Measurements from ENCODE around the gene SEMA4B.
"Not testable (repeated sequence)": the region's sequence is repeated elsewhere in the genome, so short reads cannot be mapped to it uniquely, and the experiment has no call there.

Gene SEMA4B

DNA sequence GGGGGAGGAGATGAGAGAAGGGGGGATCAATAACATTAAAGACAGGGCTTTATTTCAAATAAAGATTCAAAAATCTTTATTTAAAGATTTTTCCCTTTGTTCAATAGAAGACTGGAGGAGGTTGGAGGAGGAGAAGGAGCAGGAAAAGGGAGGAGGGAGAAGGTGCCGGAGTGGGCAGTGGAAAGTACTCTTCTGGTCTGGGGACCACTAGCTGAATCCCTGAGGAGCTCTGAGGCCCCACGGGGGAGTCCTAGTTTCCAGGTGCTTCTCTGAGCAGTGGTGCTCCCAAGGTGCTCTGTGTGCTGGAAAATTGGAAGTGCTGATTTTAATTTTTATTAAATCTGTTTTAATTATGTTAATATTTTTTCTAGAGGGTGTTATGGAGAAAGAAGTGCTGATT is 19.4 kb upstream of the SEMA4B start:
- DNase-seq = no peak

DNA sequence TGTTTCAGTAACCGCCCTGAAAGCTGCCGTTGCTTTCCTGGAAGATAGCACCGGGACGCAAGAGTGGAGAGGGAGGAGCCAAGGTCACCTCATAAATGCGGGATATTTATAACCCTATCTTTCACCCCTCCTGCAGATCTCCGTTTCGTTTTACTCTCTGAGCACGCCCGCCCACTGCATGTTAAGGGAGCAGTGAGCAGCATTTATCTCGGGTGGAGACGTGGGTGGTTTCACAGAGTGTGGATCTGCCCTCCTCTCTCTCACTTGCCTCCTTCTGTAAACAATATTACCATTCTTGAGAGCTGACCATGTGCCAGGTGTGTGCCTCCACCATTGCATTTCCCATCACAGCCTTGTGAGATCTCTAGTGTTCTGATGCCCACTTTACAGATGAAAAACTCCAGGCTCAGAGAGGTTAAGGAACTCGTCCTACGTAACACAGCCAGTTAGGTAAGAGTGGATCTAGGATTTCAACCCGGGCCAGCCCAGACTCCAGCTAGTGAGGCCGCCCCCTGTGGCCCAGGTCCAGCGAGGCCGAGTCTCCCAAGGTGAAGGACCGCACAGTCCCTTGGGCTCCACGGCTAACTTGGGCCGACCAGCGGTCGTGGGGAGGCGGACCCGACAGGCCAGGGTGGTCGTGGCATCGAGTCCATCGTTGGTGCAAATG is 16.9 kb upstream of the SEMA4B start:
- peak; percentile 93 for DNase-seq

DNA sequence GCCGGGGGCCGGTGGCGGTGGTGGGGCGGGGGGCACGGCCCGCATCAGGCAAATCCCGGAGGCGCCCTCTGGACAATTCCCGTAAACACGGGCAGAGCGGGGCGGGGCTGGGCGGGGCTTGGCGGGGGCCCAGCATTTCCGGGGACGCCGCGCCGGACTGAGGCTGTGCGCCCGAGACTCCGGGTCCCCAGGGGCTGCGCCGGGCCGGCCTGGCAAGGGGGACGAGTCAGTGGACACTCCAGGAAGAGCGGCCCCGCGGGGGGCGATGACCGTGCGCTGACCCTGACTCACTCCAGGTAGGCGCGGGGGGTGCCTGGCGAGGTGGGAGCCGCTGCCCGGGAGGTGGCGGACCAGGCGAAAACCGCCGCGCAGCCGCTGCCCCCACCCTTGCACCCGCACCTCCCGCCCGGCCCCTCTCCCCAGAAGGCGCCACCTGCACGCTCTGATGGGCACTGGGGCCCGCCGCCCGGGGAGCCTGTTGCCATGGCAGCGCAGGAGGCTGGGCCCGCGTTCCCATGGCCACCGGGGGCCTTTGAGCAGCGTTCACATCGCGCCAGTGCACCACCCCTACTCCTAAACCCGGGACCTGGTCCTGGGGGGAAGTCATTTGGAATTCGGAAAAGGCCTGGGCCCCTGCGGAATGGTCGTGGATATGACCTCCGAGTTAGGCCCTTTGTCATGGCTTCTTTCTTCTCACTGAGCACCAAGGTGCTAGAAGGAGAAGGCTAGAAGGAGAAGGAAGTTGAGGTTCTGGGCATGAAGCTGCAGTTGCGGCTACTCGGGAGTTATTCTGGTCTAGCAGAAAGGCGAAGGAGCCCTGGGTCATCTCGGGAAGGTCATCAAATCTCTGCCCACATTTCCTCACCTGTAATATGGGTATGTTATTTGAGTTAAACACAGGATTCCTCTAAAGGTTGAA is 16.1 kb upstream of the SEMA4B start:
- DNase-seq = peak; percentile 64

DNA sequence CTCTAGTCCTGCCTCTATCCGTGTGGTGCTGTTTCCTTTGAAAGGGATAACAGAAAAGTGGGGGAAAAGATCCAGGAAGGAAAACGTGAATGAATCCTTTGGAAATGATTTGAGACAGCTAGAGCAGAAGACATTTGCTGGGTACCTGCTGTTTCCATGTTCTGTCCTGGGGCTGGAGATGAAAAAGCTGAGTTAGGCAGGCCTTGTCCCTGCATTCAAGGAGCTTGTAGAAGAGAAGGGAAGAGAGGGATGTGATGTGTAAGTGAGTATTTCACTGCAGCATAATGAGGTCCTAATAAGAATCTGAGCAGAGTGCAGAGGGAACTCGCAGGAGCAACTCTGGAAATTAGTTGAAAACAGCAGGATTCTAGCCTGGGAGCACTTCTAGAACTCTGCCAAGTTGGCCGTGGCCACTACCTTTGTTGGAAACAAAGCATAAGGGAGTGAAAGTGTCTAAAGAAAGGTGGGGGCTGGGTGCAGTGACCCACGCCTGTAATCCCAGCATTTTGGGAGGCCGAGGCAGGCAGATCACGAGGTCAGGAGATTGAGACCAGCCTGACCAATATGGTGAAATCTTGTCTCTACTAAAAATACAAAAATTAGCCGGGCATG is 13.8 kb upstream of the SEMA4B start:
- DNase-seq = no peak

DNA sequence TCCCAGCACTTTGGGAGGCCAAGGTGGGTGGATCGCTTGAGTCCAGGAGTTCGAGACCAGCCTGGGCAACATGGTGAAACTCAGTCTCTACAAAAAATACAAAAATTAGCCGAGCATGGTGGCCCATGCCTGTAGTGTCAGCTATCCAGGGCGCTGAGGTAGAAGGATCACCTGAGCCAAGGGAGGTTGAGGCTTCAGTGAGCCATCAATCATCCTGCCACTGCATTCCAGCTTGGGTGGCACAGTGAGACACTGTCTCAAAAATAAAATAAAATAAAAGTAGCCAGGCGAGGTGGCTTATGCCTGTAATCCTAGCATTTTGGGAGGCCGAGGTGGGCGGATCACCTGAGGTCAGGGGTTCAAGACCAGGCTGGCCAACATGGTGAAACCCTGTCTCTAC is 13.1 kb upstream of the SEMA4B start:
- not testable (repeated sequence) for DNase-seq

DNA sequence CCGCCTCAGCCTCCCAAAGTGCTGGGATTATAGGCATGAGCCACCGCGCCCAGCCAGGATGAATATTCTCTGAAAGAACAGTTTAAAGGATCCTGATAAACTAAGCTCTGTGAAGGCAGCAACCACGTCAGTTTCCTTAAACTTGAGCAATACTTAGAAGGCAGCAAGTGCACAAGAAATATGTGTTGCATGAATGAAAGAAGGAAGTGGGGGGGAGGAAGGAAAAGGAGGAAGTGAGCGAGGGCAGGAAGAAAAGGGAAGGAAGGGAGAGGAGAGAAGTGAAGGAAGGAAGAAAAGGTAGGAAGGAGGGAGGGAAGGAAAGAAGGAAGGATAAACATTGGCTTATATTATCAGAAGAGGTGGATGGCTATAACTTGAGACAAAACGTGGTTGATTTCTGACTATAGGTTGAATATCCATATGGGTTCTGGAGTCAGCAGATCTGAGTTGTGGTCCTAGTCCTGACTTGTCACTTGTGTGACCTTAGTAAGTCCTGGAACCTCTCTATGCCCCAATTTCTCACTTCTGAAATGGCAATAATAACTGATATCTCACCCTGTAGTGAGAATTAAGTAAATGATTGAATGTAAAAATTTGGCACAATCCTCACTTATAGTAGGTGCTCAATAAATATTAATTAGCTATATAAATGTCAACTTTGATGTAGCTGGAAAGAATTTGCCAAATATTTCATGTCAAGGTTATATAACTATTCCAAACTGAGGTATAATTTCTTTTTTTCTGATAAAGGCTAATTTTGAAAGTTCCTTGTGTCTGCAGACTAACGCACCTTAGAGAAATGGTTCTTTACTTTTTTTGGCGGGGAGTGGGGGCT is 12.0 kb upstream of the SEMA4B start:
- DNase-seq = peak; percentile 69

DNA sequence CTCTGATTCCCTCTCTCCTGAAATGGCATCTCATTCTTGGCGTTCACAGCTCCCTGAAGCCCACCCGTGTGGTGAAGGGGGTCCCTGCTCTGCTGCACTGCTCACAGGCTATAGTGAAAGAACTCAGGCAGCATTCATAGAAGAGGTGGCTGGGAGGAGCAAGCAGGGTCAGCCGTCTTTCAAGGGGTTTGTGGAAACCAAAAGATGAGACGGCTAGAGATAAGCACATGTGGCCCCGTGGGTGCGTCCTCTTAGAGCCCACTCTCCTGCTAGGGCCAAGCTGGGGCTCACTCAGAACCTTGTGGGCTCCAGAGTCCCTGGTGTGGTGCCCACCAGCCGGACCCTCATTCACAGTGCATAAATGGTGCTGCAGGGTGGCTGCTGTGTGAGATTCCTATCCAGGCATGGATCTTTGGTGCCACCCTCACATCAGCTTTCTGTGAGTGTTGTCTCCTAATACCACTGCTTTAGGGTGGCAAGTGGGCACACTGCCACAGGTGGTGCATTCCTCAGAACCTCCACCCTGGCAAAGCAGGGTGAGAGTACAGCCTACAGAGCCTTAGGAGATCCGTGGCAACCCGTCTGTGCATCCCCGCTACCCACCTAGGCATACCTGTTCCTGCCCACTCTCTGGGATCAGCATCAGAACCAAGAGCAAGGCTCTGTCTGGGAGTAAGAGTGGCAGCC is 11.2 kb upstream of the SEMA4B start:
- peak; percentile 81 for DNase-seq

DNA sequence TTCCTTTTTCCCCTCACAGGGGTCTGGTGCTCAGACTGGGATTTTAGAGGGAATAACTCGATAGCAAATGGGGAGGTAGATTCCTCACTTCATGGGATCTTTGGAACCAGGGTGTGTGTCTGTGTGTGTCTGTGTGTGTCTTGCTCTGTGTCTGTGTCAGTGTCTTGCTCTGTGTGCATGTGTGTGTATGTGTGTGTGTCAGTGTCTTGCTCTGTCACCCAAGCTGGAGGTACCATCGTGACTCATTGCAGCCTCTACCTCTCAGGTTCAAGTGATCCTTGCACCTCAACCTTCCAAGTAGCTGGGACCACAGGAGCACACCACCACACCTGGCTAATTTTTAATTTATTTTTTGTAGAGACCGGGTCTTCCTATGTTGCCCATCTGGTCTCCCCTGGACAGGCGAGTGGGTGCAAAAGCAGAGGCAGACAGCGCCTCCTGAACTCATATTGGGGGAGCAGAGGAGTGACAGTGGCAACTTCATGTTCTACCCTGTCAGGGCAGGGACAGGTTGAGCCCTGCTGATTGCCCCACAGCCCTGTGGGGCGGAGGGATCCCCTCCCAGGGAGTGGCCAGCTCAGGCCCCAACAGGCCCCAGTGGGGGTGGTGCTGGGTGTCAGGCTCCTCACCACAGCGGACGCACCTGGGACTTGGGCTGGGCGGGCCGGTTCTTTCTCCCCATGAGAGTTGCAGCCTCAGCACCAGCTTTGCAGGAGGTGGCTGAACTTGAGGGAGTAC is 10.4 kb upstream of the SEMA4B start:
- DNase-seq = no peak

DNA sequence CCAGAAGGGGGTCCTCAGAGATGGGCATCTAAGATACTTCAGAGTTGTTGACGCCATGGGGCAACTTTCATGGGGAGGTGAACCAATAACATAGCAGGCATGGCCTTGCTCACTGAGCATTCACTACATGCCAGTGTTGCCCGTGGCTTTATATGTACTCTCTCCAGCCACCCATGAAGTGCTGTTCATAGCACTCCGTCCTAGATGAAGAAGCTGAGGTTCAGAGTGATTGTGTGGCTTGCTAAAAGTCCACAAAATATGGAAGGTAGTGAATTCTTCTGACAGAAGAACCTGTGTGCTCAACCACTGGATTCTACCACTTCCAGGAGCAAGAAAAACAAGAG is 9.8 kb upstream of the SEMA4B start:
- DNase-seq = no peak

DNA sequence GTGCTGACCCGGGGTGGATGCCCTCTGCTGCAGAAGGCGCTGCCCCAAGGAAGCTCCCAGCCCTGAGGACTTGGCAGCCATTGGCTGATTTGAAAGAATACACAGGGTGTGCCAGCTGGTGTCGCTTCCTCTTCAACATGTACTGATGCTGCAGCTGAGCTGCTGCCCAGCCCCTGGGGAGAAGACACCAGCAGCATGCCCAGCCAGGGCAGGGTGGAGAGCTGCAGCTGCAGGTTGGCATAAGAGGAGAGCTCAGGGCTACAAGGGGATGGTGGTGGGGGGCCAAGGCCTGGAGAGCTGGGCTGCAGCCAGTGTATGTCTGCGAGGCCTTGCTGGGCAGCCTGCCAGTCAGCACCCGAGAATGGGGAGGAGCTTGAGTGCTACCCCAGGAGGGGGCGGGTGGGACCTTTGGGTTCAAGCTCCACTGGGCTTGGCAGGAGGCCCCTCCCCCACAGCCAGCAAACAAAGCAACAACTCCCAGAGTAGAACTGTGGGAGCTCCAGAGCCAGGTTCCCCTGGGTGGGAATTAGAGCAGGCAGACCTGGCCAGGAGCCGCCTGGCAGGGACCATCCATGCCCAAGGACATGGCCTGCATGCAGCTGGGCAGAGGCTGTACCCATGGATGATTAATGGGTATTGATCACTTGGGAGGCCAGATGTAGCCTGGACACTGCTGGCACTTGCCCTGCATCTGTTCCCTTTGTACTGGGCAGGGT is 9.2 kb upstream of the SEMA4B start:
- peak; percentile 89 for DNase-seq

DNA sequence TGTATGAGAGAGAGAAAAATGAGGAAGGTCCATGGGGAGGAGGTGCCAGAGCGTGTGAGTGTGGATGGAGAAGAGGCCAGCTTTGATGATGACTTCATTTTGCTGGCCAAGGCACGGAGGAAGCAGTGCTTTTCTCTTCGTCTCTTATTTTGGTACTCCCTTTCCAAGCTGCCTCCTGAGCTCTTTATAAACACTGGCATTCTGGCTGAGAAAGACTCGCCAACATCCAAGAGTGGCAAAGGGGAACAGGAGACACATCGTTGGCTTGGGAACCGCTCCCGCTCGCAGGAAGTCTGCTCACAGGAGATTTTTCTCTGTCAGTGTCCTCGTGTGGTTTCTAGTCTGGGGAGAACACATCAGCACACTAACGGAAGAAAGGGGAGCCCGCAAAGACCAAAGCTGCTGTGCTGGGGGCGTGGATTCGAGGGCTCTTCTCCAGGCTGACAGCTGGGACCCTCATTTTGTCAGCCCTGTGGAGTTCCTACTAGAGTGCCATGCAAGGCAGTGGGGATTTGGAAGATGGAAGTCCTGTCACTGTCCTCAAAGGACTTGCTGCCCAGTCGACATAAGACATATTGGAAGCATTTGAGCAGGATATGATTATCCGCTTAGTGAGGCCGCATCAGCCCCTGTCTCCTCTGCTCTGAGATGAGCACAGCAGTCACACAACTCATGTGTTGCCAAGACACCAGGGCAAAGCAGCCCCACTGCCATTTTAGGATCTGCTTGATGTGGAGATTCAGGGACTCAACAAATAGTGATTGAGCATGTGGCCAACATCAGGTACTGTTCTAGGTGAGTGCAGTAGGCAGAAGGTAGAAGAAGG is 8.0 kb upstream of the SEMA4B start:
- peak; percentile 77 for DNase-seq

DNA sequence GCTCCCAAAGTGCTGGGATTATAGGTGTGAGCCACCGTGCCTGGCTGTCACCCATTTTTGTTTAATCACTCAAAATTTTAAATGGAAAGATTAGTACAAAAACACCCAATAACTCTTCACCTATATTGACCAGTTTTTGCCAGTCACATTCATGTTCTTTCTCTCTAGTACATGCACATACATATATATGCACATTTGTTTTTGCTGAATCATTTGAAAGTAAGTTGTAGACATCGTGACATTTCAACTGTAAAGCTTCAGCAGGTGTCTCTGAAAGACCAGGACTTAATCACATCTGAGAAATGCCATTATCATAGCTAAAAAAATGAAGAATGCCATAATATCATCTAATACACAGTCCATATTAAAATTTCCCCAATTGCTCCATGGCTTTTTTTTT is 6.5 kb upstream of the SEMA4B start:
- DNase-seq = no peak

DNA sequence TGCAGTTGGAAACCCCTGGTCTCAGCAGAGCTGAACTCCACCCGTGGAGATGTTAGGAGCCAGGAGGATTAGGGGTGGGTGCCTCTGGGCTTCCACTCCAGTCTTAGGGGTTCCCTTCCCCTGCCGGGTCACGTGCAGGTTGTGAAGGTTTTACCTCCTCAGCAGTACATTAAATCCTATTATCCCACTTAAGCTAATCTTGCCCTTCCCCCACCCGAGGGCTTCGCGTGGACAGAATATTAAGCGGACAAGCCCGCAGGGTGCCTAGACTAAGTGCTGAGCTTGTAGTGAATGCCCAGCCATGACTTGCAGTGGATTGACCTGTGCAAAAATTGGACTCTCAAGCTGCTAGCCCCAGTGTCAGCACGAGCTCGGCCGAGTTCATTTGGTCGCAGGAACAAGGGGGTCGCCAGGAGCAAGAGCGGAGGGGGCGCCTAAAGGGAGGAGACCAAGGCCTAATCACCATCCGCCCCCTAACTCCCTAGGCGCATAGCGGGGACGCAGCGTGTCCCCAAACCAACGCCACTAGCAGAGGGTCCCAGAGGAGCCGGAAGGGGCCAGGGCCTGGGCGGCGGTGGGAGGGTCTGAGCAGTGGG is 498 bp upstream of the SEMA4B start:
- DNase-seq = no peak

DNA sequence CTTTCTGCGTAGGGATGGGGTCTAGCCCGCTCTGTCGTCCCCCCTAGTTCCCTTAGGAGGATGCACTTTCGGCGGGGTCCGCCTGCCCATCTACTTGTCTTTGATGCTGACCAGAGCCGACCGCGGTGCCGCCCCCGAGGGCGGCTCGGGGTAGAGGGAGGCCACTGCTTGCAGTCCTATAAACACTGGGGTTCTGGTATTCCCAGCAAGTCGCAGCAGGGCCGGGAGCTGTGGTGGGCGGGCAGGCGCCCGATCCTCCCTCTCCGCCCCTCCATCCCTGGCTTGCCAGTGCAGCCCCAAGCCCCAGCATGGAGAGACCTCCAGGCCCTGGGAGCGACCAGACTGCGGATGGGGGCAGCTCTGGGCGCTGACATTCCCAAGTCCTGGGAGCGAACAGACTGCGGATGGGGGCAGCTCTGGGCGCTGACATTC is 830 bp downstream of the SEMA4B start:
- no peak for DNase-seq

DNA sequence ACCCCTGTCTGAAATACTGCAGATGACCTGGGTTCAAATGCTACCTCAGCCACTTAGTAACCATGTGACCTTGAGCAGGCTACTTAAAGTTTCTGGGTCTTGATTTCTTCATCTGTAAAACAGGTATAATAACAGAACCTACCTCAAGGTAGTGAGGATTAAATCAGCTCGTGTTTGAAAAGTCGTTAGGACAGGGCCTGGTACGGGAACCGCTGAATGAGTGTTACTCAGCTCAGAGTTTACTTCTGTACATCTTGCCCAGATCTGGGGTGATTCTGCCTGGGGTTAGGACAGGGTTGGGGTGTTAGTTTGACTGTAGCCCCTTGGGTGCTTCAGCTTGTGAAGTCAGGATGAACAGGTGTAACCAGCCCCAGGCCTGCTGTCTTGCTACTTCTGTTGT is 1.8 kb downstream of the SEMA4B start:
- DNase-seq = no peak

DNA sequence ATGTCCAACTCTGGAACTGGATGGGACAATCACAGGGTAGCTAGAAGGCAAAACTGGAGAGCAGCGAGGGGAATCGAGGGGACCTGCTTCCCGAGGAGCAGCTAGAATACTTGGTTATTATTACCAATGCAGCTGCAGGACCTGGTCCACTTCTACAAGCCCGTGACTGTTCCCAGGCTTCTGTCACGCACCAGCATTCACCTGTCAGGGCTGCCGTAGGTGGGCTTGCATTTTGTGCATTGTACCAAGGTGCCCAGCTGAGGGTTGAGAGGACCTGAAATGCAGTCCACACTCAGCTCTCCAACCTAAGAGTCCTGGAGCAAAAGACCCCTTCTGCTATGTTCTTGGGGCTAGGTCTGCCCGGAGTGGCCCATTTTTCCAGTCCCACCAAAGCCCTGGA is 2.3 kb downstream of the SEMA4B start:
- DNase-seq = no peak

DNA sequence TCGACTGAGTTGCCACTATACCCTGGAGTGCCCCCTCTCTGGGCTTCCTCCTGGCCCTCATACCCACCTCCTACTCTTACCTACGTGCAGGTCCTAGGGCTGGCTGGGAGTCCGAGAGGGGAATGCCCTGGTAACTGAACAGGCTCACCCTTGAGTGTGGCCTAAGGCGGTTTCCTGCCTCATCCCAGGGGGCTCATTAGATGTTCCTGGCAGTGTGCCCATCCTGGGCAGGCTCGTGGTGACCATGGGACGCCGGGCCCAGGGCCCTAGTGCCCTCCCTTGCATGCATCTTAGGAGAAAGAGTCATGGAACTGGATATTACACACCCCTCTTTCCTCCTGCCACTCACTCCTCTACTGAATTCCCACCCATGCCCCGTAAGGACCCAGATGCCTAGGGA is 2.8 kb downstream of the SEMA4B start:
- no peak for DNase-seq

DNA sequence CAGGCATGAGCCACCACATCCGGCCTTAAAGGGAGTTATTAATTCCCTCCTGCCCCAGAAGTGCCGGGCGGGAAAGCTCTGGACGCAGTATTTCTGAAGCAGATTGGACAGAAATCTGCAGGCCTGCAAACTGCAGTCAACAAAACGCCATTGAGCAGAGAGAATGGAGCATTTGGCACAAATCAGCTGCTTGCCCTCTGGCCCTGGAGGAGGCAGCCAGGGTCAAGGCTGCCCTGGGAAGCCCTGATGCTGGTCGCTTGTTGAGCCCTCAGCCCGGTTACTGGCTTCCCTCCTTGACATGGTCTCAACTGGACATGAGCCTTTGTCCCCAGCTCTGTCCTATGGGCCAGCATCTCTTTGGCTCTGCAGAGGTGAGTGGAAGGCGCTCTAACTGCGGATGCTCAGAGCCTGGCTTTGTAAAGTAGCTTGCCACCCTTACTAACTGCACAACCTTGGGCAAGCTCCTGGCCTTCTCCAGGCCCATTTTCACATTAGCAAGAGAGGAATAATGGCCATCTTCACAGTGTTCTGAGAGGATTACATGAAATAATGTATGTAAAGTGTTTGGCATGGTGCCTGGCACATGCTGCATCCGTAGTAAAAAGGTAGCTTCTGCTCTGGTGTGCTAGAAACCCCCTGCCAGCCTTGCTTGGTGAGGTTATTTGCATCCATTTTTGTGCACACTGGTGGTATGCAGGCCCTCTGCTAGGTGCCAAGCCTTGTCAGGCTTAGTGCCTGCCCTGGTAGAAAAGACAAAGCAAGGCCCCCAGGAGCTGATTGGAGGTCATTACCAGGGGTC is 4.1 kb downstream of the SEMA4B start:
- DNase-seq = no peak

DNA sequence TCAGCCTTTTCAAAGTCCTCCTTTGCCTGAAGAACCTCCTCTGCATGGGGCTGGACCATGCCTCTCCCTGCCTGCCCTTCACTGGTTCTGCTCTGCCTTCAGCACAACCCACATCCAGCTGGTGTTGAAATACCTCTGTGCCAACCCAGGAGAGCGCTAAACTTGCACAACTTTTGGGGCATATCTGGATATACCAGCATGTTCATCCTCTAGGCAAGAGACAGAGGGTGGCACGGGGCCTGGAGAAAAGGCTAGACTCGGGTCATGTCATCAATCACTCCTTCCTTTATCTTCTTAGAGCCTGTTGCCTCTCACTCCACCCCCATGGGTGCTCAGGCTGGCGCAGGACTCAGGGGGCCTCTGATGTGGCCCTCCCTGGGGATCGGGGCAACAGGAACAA is 4.8 kb downstream of the SEMA4B start:
- DNase-seq = peak; percentile 71

Data from hematopoietic multipotent progenitor cell treated with erythropoietin and hydrocortisone succinate and interleukin-3 and kit ligand, for 4 days (in vitro differentiated cells).